Fibroblast of skin of abdomen (primary cell): ENCODE measurements around the gene ATF6.

ENCODE experiments used
- DNase-seq: peaks from one replicate; pipeline ENCODE4 v3.0.0-alpha.2; 2013

ATF6 gene

DNA sequence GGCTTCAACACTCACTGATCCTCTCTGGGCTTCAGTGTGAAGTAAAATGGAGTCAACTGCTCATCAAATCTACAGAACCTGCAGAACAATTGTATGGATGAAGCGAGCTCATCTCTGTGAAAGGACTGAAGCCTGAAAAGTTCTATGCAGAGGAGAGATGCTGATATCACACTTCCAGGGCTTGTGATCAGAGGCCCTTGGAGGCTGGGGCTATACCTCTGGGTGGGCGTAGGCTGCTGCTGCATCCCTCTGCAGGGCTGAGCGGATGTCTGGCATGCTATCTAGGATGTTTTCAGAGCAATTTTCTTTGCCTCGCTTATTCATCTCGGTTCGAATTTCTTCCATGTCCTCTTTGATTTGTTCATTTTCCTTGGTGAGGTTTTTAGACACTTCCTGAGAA is 240.0 kb downstream of the ATF6 start:
- DNase-seq, result no peak

DNA sequence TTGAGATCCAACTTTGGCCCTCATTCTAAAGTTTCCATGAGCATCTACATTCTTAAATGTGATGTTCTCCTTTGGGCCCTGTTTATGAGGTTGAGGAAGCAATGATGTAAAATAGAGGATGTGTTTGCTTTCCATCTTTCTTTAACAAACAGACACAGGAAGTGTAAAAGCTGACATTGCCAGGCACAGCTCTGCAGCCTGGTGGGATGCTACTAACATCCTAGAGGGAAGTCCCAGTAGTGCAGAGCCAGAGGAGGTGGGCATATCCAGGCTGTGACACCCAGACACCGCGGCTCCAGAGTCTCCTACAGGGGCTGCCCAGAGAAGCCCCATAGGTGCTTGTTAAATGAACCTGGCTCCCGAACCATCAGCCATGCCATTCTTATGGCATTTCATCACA is 241.3 kb downstream of the ATF6 start:
- no peak for DNase-seq

DNA sequence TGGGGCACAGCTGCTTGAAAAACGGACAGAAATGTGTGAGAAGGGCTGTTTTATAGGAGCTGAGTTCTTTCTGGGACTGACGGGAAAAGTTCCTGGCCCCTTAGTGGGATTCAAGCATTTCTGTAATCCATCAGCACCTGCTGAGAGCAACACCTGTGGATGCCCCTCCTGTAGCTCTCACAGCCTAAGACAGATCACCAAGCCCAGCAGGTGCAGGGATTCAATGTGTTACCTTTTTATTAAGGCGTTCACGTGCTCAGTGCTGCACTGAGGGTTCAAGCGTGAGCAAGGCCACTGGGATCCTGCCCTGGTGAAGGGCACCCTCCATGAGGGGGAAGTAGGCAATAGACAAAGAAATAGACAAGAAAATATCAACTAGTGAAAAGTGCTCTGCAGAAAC is 242.7 kb downstream of the ATF6 start:
- DNase-seq, result no peak

DNA sequence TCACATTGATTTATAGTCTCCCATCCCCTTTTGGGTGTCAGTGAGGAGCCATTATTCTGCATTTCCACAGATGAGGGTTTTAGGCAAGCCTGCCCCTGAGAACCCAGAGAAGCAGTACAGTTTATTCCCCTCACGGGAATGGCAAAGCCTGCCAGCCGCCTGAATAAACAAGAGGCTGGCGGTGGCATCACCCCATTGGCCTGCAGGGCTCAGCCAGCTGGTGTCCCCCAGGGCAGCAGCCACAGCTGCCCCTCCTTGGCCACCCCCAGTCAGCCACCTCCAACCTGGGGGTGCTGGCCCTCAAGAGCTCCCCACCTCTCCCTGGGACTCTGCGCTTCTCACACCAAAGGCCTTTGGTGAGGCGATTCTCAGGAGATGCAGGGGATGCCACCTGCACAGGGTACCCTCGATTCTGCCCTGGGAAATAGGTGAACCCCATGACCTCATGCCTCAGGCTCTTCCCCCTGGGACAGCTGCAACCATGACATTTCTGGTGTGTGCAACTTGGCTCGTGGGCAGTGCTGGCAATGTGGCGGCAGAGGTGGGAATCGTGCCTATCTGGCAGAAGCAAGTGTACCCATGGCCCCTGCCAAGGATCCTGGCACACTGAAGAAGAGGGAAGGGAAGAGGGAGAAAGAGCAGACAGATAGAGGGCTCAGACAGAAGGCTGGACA is 243.5 kb downstream of the ATF6 start:
- no peak for DNase-seq

DNA sequence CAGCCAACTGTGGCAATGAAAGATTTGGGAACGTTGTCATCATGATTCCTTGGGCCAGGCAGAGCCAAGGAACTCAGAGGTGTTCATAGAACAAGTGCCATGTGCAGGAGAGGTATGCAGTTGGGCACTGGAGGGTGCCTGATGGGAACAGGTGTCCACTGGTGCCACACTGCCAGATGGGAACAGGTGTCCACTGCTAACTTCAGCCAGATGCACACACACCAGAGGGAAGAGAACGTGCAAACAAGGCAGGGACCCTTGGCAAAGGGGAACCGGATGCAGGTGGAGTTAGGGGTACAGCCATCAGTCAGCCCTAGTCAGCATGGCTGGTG is 244.0 kb downstream of the ATF6 start:
- no peak for DNase-seq

DNA sequence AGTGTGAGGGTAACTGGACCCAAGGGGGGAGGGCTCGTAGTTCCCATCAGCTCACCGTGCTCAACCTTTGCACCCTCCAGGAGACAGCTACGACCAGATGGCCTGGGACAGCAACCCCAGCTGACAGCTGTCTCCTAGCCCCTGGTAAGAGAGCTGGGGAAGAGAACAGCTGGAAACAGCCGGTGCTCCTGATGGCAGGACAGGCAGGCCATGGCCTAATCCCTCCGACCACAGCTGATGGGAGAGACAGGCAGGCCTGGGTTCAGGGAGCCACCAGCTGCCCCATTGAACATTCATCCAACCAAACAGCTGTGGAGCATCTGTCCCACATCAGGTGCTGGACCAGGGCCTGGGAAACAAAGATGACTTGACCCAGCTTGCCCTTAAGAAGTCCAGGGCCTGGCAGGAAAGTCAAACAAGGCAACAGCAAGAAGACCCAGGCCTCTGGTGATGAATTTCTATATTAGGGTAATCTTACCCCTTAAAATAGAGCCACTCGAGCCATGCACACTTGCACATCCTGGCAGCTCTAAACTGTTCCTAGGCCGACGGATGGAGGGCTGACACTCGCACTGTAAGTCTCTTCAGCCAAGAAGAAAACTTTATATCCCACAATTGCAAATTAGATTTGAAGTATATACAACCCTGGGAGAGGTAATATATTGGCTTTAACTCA is 245.4 kb downstream of the ATF6 start:
- DNase-seq, result no peak

DNA sequence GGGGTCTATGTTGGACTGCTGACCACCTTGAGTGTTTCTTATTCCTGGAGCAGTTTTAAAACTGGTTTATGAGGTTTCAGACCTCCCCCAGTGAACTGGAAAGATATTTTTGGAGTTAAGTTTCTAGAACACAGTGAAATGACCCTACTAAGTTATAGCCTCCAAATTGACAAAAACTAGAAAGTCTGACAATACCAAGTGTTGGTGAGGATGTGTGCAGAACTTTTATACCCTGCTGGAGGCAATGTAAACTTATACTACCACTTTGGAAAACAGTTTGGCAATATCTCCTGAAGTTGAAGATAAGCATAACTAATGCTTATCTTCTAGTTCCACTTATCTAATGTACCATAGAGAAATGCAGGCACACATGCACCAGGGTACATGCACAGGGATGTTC is 247.2 kb downstream of the ATF6 start:
- no peak for DNase-seq
